IPS-20b (cell line): Measurements from ENCODE around the gene OSBPL2.

ENCODE experiments used
- H3K27ac ChIP-seq: one replicate; pipeline ENCODE4 v1.5.1; 2013; ENCODE audit warnings: low read length
- H3K27me3 ChIP-seq: 2 replicates; pipeline ENCODE4 v1.6.1; 2013; ENCODE audit warnings: mild to moderate bottlenecking, low read length, inconsistent platforms; ENCODE audit not compliant: insufficient read depth
- H3K36me3 ChIP-seq: 2 replicates; pipeline ENCODE4 v1.6.1; 2013; ENCODE audit warnings: low read depth, mild to moderate bottlenecking, inconsistent platforms, low read length, moderate library complexity; ENCODE audit not compliant: insufficient read depth
- H3K4me1 ChIP-seq: 2 replicates; pipeline ENCODE4 v1.6.1; 2013; ENCODE audit warnings: mild to moderate bottlenecking, control low read depth, inconsistent platforms, low read length, moderate library complexity; ENCODE audit not compliant: insufficient read depth
- H3K4me3 ChIP-seq: 2 replicates; pipeline ENCODE4 v1.5.1; 2013; ENCODE audit warnings: mild to moderate bottlenecking, low read length, inconsistent platforms
- H3K9ac ChIP-seq: 2 replicates; pipeline ENCODE4 v1.6.1; 2013; ENCODE audit warnings: low read depth, mild to moderate bottlenecking, inconsistent platforms, low read length, moderate library complexity
- H3K9me3 ChIP-seq: 2 replicates; pipeline ENCODE4 v1.6.1; 2013; ENCODE audit warnings: mild to moderate bottlenecking, low read depth, low read length, inconsistent platforms; ENCODE audit not compliant: insufficient read depth

OSBPL2 gene

GRCh38 chr20:62242176-62242575 lies 3.9 kb downstream of the OSBPL2 start:
- Histone ChIP-seq H3K9ac (no peak overlapping the region), H3K27me3 (no peaks in the 10 kb centered on the region), H3K4me1 (peaks cover 3% of the 10 kb centered on the region; the same call in 1 of the 2 replicates), H3K27ac (no peak overlapping the region), H3K36me3 (0 out of 2 replicates have a peak, but pooled peaks cover 5% of the 10 kb centered on the region), H3K9me3 (no peaks in the 10 kb centered on the region), H3K4me3 (no peak overlapping the region)

DNA sequence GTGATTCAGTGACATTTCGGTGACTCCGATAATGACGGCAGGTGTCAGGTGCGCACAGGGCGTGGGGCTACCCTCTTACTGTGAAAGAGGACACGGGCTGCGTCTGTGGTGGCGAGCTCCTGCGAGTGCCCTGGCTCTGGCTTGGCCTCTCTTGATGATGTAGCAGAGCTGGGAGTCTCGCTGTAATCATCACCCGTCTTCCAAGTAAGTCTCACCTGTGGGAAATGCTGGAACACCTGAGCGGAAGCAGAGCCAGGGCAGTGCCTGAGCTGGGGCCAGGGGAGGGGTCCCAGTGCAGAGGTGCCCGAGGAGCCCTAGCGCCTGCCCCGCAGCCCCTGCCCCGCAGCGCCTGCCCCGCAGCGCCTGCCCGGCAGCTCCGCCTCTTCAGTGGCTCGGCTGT lies 4.8 kb downstream of the OSBPL2 start:
- Histone ChIP-seq H3K36me3 (0 out of 2 replicates have a peak, but pooled peaks cover 5% of the 10 kb centered on the region), H3K9ac (no peak overlapping the region), H3K4me1 (peaks cover 3% of the 10 kb centered on the region; the same call in 1 of the 2 replicates), H3K27ac (no peak overlapping the region), H3K9me3 (no peaks in the 10 kb centered on the region), H3K4me3 (no peak overlapping the region), H3K27me3 (no peaks in the 10 kb centered on the region)

GRCh38 chr20:62243906-62244515 lies 5.7 kb downstream of the OSBPL2 start:
- Histone ChIP-seq H3K9ac (no peak overlapping the region), H3K27ac (no peak overlapping the region), H3K27me3 (no peaks in the 10 kb centered on the region), H3K9me3 (no peaks in the 10 kb centered on the region), H3K4me1 (peaks cover 3% of the 10 kb centered on the region; the same call in 1 of the 2 replicates), H3K4me3 (no peak overlapping the region), H3K36me3 (0 out of 2 replicates have a peak, but pooled peaks cover 5% of the 10 kb centered on the region)

DNA sequence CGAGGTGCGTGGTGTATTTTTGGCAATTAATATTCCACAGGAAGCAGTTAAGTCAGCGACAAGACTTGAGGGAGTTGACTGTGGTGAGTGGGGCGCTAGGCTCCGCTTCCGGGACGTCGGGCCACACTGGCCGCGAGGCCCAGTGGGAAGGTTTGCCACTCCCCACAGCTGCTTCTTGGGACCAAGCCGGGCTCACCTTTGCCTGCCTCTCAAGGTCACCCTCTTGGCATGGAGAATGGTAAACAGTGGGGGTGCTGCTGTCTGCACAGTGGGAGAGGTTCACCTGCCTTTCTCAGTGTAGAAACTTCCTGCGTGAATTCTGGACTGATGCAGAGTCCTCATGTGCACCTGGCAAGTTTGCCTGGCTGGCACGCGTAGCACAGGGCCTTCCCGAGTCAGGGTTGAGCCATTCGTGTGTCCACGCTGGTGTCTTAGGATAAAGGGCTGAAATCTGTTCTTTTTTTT lies 6.4 kb downstream of the OSBPL2 start:
- Histone ChIP-seq H3K27me3 (no peaks in the 10 kb centered on the region), H3K4me3 (no peak overlapping the region), H3K27ac (no peak overlapping the region), H3K9me3 (no peaks in the 10 kb centered on the region), H3K9ac (no peak overlapping the region), H3K36me3 (0 out of 2 replicates have a peak, but pooled peaks cover 5% of the 10 kb centered on the region), H3K4me1 (no peaks in the 10 kb centered on the region)

GRCh38 chr20:62245911-62246280 lies 7.6 kb downstream of the OSBPL2 start:
- Histone ChIP-seq H3K4me1 (no peaks in the 10 kb centered on the region), H3K27ac (no peak overlapping the region), H3K27me3 (no peaks in the 10 kb centered on the region), H3K4me3 (no peak overlapping the region), H3K36me3 (0 out of 2 replicates have a peak, but pooled peaks cover 5% of the 10 kb centered on the region), H3K9ac (no peak overlapping the region), H3K9me3 (no peaks in the 10 kb centered on the region)

DNA sequence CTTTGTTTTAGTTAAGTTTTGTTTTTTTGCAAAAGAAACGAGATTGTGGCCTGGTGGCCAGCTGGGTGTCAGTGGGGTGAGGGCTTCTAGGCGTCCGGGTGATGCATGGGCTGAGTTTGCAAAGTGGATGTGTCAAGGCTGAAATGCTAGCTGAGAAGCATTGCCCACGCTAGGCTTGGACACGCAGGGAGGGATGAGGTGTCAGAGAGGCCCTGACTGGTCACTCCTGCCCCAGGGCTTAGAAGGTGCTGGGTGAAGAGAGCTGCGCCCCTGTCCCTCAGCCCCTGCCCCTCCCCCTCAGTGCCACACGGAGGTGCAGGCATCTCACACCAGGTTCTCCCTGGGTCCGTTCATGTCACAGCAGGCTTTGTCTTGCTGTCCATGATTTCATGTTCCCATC lies 8.1 kb downstream of the OSBPL2 start:
- Histone ChIP-seq H3K9ac (no peak overlapping the region), H3K27ac (no peak overlapping the region), H3K27me3 (no peaks in the 10 kb centered on the region), H3K9me3 (no peaks in the 10 kb centered on the region), H3K36me3 (0 out of 2 replicates have a peak, but pooled peaks cover 5% of the 10 kb centered on the region), H3K4me1 (no peaks in the 10 kb centered on the region), H3K4me3 (no peak overlapping the region)

GRCh38 chr20:62246872-62247652 lies 8.7 kb downstream of the OSBPL2 start:
- H3K9ac ChIP-seq = no peak overlapping the region
- no peaks in the 10 kb centered on the region for H3K4me1 ChIP-seq
- no peak overlapping the region for H3K27ac ChIP-seq
- H3K36me3 ChIP-seq = 0 out of 2 replicates have a peak, but pooled peaks cover 5% of the 10 kb centered on the region
- no peaks in the 10 kb centered on the region for H3K27me3 ChIP-seq
- H3K9me3 ChIP-seq = no peaks in the 10 kb centered on the region
- H3K4me3 ChIP-seq = no peak overlapping the region

DNA sequence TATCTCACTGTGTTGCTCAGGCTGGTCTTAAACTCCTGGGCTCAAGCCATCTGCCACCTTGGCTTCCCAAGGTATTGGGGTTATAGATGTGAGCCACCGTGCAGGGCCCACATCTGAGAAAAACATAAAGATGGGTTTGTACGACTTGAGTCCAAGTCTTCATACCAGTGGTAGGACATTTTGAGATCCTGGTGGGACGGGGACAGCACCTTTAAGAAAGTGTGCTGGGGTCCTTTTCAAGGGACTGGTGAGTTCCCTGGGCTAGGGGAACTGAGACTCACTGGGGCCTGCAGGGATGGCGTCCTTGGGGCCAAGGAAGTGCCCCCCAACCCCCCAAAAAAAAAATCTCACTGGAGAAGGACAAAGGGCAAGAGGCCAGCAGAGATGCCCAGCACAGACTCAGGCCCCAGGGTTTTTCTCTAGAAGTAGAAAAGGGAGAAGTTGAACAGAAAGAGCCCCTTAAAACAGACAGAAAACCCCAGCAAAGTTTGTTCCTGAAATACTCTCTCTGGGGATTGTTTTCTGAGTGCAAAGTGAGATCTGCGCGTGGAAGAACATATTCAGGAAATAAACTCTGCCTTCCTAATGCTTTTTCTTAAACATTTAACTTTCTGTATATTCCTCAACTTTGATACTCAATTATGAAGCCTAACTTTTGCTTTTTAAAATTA lies 10.7 kb downstream of the OSBPL2 start:
- no peaks in the 10 kb centered on the region for H3K9me3 ChIP-seq
- no peaks in the 10 kb centered on the region for H3K27me3 ChIP-seq
- no peak overlapping the region for H3K9ac ChIP-seq
- no peak overlapping the region for H3K27ac ChIP-seq
- no peaks in the 10 kb centered on the region for H3K4me1 ChIP-seq
- no peak overlapping the region for H3K4me3 ChIP-seq
- 0 out of 2 replicates have a peak, but pooled peaks cover 5% of the 10 kb centered on the region for H3K36me3 ChIP-seq

DNA sequence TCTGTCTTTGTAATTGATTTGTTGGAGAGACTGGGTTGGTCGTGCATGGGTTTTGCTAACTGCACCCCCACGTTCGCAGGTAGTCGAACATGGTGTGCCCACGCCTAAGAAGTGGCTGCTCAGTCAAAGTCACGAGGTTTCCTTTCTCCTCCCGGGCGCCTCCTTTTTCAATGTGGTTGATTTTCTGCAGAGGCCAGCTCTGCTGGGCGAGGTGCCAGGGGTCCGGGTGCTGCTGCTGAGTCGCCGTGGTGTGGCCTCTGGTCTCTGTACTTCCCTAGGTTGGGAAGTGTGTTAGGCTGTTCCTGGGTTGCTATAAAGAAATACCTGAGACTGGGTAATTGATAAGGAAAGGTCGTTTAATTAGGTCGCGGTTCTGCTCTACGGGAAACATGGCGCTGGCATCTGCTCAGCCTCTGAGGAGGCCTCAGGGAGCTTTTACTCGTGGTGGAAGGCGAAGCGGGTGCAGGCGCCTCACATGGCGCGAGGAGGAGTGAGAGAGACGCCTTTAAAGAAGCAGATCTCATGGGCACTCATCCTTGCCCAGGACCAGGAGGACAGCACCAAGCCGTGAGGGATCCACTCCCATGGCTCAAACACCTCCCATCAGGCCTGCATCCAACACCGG lies 14.1 kb downstream of the OSBPL2 start:
- Histone ChIP-seq H3K9ac (no peak overlapping the region), H3K4me3 (no peak overlapping the region), H3K27ac (no peak overlapping the region), H3K9me3 (no peaks in the 10 kb centered on the region), H3K27me3 (no peaks in the 10 kb centered on the region), H3K4me1 (no peaks in the 10 kb centered on the region), H3K36me3 (peaks cover 12% of the 10 kb centered on the region)

DNA sequence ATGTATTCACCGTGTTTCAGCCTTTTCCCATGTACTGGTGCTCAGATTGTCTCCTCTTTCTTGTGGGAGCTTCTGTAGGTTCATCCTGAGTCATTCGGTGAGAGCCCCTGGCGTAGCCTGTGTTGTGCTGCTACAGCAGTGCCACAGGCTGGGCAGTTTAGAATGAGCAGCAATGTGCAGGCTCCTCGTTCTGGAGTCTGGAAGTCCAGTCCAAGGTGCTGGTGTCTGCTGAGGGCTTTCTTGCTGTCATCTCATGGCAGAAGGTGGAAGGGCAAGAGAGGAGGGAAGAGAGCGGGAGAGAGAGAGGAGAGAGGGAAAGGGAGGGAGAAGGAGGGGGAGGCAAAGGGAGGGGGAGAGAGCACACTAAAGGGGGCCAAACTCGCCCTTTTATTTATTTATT lies 15.1 kb downstream of the OSBPL2 start:
- H3K27me3 ChIP-seq = no peaks in the 10 kb centered on the region
- no peak overlapping the region for H3K9ac ChIP-seq
- H3K36me3 ChIP-seq = peaks cover 13% of the 10 kb centered on the region
- H3K4me1 ChIP-seq = no peaks in the 10 kb centered on the region
- no peak overlapping the region for H3K27ac ChIP-seq
- no peak overlapping the region for H3K4me3 ChIP-seq
- H3K9me3 ChIP-seq = no peaks in the 10 kb centered on the region

DNA sequence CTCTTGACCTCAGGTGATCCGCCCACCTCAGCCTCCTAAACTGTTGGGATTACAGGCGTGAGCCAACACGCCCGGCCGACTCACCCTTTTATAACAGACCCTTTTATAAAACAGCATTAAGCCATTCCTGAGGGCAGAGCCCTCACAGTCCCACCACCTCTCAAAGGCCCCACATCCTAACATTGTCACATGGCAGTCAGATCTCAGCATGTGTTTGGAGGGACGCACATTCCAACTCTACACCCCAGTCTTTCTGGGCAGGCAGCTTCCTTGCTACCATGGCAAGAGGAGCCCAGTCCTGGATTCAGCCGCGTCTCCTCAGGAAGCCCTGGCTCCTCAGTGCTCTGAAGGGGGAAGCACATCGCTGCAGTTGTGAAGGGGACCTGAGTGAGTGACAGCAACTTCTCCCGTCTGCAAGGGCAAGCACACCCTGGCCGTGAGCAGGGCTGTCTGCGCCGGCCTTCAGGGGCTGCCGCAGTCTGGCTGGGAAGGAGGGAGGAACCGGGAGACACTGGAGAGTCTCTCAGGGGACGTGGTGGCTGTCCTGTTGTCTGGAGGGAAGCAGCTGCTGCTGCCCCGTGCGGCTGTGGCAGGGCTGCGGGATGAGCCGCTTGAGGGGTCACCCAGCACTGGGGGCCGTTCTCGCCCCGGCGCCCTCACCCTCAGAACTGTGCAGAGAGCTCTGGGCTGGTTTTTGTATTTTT lies 15.9 kb downstream of the OSBPL2 start:
- no peaks in the 10 kb centered on the region for H3K4me1 ChIP-seq
- H3K4me3 ChIP-seq = no peak overlapping the region
- H3K9ac ChIP-seq = no peak overlapping the region
- H3K27me3 ChIP-seq = no peaks in the 10 kb centered on the region
- no peak overlapping the region for H3K27ac ChIP-seq
- H3K36me3 ChIP-seq = peaks cover 13% of the 10 kb centered on the region
- no peaks in the 10 kb centered on the region for H3K9me3 ChIP-seq
